Measurements from ENCODE around the gene PAXIP1. TPM values are rescaled to one million over a fixed set of nuclear protein-coding genes. Genes with fewer than 3 reads are reported as not detected.

Gene PAXIP1
- total RNA-seq, 1 donor from 2014 or later: 6.3 TPM

DNA sequence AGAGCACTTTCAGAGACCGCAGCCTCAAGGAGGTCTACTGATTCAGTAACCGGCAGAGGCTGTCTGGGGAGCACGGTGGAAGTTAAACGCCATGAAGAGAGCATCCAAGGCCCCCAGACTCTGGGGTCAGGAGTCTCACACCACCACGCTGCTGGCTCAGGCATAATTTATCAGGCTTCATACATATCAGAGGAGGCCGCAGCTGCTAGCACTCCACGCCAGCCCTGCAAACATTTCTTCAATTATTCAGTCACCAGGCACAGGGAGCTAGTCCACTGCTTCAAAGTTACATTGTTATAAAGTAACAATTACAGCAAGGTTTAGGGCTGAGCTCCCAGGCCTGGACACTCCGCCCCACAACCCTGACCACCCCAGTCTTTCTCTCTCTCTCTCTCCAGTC is 97.8 kb downstream of the PAXIP1 start:
- ATAC-seq (no peak), DNase-seq (ENCODE audit: missing footprints) (no peak)
- intact Hi-C loops (cut with DNase I): no loop called here

GRCh38 chr7:154903083-154903731 is 99.7 kb downstream of the PAXIP1 start:
- ATAC-seq: no peak
- DNase-seq (ENCODE audit: missing footprints): no peak
- intact Hi-C loops (cut with DNase I): no loop called here

DNA sequence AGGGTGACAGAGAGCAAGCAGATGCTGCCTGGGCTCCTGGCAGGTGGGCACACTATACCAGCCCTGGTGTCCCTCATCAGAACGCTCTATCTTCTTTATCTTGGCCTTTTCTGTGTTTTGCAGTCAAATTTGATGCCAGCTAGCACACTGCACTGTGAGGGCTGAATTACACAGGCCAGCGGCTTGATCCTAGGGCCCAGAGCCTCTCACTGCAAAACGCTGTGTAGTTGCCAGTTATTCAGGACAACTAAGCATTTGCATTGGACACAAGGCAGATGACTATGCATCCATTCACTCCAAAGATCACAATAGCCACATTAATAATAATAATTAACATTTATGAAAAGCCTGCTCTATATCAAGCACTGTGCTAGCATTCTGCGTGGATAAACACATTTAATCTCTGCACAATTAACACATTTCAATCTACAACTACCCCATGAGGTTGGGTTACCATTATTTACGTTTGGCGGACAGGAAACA is 100.3 kb downstream of the PAXIP1 start:
- intact Hi-C loops (cut with DNase I): no loop called here
- ATAC-seq (no peak), DNase-seq (ENCODE audit: missing footprints) (no peak)

DNA sequence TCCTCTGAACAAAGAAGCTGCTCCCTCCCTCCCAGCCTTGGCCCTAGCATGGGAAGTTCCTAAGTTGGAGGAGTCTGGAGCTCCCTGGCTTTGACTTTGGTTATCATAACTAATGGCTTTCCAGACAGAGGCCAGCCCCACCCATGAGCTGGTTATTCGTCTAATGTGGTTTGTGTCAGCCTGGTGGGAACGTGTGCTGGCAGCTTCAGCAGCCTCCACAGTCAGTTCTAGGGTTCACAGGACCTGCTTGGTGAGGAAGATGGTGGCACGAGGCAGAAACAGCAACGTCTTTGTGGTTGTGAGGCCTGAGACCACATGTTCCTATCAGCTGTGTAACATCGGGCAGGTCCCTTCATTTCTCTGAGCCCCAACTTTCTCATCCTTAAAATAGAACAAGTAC is 103.1 kb downstream of the PAXIP1 start:
- no peak for DNase-seq (ENCODE audit: missing footprints)
- intact Hi-C loops (cut with DNase I): no loop called here
- ATAC-seq: no peak

- no peak for ATAC-seq
- intact Hi-C loops (cut with DNase I): no loop called here
- DNase-seq (ENCODE audit: missing footprints): no peak
Measured at GRCh38 chr7:154898973-154899855, 103.7 kb downstream of the PAXIP1 start.

DNA sequence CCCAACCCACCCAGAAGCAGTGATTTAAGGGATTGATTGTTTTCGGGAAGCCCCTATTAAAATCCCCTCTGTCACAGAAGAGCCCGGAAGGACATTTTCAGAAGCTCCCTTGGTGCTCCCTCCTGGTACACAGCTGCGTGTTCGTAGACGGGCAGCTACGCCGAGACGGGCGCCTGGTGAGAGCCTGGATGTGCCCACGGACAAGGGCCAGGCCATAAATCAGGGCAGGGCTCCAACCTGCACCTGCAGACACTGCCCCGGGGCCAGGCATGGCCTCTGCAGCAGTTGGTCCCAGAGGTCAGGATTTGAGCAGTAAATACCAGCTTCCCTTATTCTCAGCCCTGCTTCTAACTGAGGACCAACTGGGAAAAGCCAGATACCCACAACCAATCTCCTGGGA is 106.8 kb downstream of the PAXIP1 start:
- DNase-seq (ENCODE audit: missing footprints): no peak
- intact Hi-C loops (cut with DNase I): no loop called here
- ATAC-seq: no peak

Other genes with a start within 250 kb of the PAXIP1 start
- gene HTR5A, start 67.2 kb upstream of the PAXIP1 start, total RNA-seq: not detected

Data from Right ventricle myocardium inferior (tissue), 1 donor.